Endothelial cell of umbilical vein (primary cell): Measurements from ENCODE around the gene MAST4. TPM values are rescaled to one million over a fixed set of nuclear protein-coding genes. Genes with fewer than 3 reads are reported as not detected.

Source experiments
- BruUV-seq: library from RNA; stranded (reverse); fragments of 400-500 nt; replicated peaks from 2 replicates; lab custom pipeline; 2021; lab: Mats Ljungman, UMichigan
- CTCF ChIA-PET: fragments of 300-600, 350-600 bp; sonication (Branson Sonifier 250); formaldehyde crosslinking; loops from one replicate; lab custom pipeline; 2021; ENCODE audit warnings: antibody characterized with exemption, inconsistent platforms; lab: Charles Lee
- POLR2A ChIA-PET: fragments of 300-600, 350-600 bp; sonication (Branson Sonifier 250); formaldehyde crosslinking; loops from one replicate; lab custom pipeline; 2021; ENCODE audit warnings: antibody characterized with exemption, inconsistent platforms; lab: Charles Lee
- DNase-seq: peaks from one replicate; pipeline ENCODE4 v3.0.0-alpha.2; 2011; ENCODE audit warnings: low read depth, low spot score
- FAIRE-seq: peaks from 2 replicates; lab custom pipeline; 2011; peaks lifted over from hg19 to GRCh38; lab: Jason Lieb, UNC
- H2AFZ ChIP-seq: 2 replicates; pipeline ENCODE4 v1.6.0; 2012; ENCODE audit warnings: low read depth, low read length, control low read depth, inconsistent platforms
- H3K27ac ChIP-seq: 2 replicates; pipeline ENCODE4 v1.5.1; 2011; ENCODE audit warnings: low read depth, mild to moderate bottlenecking, control low read depth, low read length, moderate library complexity; ENCODE audit not compliant: insufficient read depth
- H3K27me3 ChIP-seq, 2 experiments: 2 replicates each; pipeline versions ENCODE4 v1.6.0 to v1.6.1; 2011; ENCODE audit warnings: low read length in 2 of 2, mixed read lengths in 1 of 2; ENCODE audit not compliant: control insufficient read depth in 2 of 2, insufficient read depth in 2 of 2
- H3K36me3 ChIP-seq, 2 experiments: 2 replicates in 1 of 2; 3 replicates in 1 of 2; pipeline ENCODE4 v1.5.1; 2011; ENCODE audit warnings: low read length in 2 of 2, mild to moderate bottlenecking in 1 of 2, moderate library complexity in 1 of 2; ENCODE audit not compliant: control insufficient read depth in 2 of 2, insufficient read depth in 2 of 2; ENCODE audit errors: extremely low read depth in 1 of 2
- H3K4me1 ChIP-seq: 3 replicates; pipeline ENCODE4 v1.5.1; 2011; ENCODE audit warnings: mild to moderate bottlenecking, low read length; ENCODE audit not compliant: control insufficient read depth, insufficient read depth; ENCODE audit errors: extremely low read depth
- H3K4me2 ChIP-seq: 2 replicates; pipeline ENCODE4 v1.6.1; 2011; ENCODE audit warnings: low read length, control low read depth, mixed read lengths; ENCODE audit not compliant: insufficient read depth
- H3K4me3 ChIP-seq, 3 experiments: fragments of 200-600 bp in 1 of 3; sonication (generic), shearing (Covaris generic) in 1 of 3; replicated peaks in 1 of 3; 2 replicates each; pipeline ENCODE4 v1.5.1; 2011 to 2016; ENCODE audit warnings: control low read depth in 3 of 3, low read length in 3 of 3, mild to moderate bottlenecking in 2 of 3, inconsistent platforms in 1 of 3, low read depth in 1 of 3, moderate library complexity in 1 of 3; ENCODE audit not compliant: insufficient read depth in 1 of 3
- H3K79me2 ChIP-seq: 2 replicates; pipeline ENCODE4 v1.6.0; 2012; ENCODE audit warnings: low read length, inconsistent platforms; ENCODE audit not compliant: control insufficient read depth, insufficient read depth
- H3K9ac ChIP-seq: replicated peaks from 2 replicates; pipeline ENCODE3; 2011; ENCODE audit warnings: low read length, control low read depth; ENCODE audit not compliant: insufficient read depth; ENCODE audit errors: extremely low read depth
- H3K9me1 ChIP-seq: replicated peaks from 3 replicates; pipeline ENCODE4 v1.6.0; 2011; ENCODE audit warnings: mild to moderate bottlenecking, low read length; ENCODE audit not compliant: control insufficient read depth, insufficient read depth; ENCODE audit errors: extremely low read depth
- H3K9me3 ChIP-seq: replicated peaks from 2 replicates; pipeline ENCODE4 v1.5.1; 2012; ENCODE audit warnings: low read length, inconsistent platforms; ENCODE audit not compliant: control insufficient read depth, insufficient read depth
- H4K20me1 ChIP-seq: replicated peaks from 2 replicates; pipeline ENCODE3; 2011; ENCODE audit warnings: mild to moderate bottlenecking, low read length; ENCODE audit not compliant: control insufficient read depth, insufficient read depth; ENCODE audit errors: extremely low read depth
- EZH2 ChIP-seq: IDR thresholded peaks from 2 replicates; pipeline ENCODE4 v1.6.1; 2012; ENCODE audit warnings: borderline replicate concordance, low read depth, mild to moderate bottlenecking, moderate library complexity, low read length, inconsistent platforms; ENCODE audit not compliant: severe bottlenecking
- FOS ChIP-seq: IDR thresholded peaks from 2 replicates; pipeline ENCODE4 v1.6.1; 2011; ENCODE audit warnings: mild to moderate bottlenecking, low read length, moderate library complexity, borderline replicate concordance; ENCODE audit not compliant: insufficient read depth
- GATA2 ChIP-seq: IDR thresholded peaks from 2 replicates; pipeline ENCODE4 v1.7.0; 2011; ENCODE audit warnings: low read depth, mild to moderate bottlenecking, moderate library complexity, mixed read lengths, low read length; ENCODE audit not compliant: insufficient read length, insufficient read depth
- JUN ChIP-seq: IDR thresholded peaks from 2 replicates; pipeline ENCODE4 v1.6.1; 2011; ENCODE audit warnings: borderline replicate concordance, low read depth; ENCODE audit not compliant: insufficient read length, insufficient read depth
- MYC ChIP-seq: IDR thresholded peaks from one replicate; pipeline ENCODE4 v1.6.1; 2011; ENCODE audit warnings: mild to moderate bottlenecking, low read depth, low read length
- POLR2A ChIP-seq: IDR thresholded peaks from 2 replicates; pipeline ENCODE4 v1.6.1; 2012; ENCODE audit warnings: low read depth, mild to moderate bottlenecking, control low read depth, low read length
- POLR2AphosphoS5 ChIP-seq: IDR thresholded peaks from 2 replicates; pipeline ENCODE4 v1.6.1; 2012; ENCODE audit warnings: low read depth, mild to moderate bottlenecking, control low read depth, low read length, moderate library complexity; ENCODE audit not compliant: insufficient read depth
- dilution Hi-C: fragments of 300-500 bp; cut with MboI; formaldehyde crosslinking; loops from one replicate; pipeline ENCODE4 v1.15.0; 2019; ENCODE audit warnings: low sequenced_read_pairs; ENCODE audit not compliant: extremely low pct_ligation_motif_present
- intact Hi-C: fragments of 100-400 bp; cut with micrococcal nuclease; formaldehyde crosslinking; loops from one replicate; pipeline ENCODE4 v1.10.0; 2022
- polyA plus RNA-seq, 4 experiments: library from polyadenylated mRNA; depleted of rRNA in 3 of 4; stranded (reverse) in 3 of 4; unstranded in 1 of 4; fragments of >200 nt; gene quantifications; 2 replicates each; pipeline versions ENCODE4 v1.2.1 to v1.2.3, GENCODE V29; 2011 to 2012; ENCODE audit warnings: missing spikeins in 1 of 4
- total RNA-seq: library from RNA; stranded (reverse); gene quantifications from 2 replicates; pipeline ENCODE4 v1.2.3, GENCODE V29; 2021
- TF ChIP-seq, protein P1 (sequence below), 2 donors: IDR thresholded peaks; 1 replicate in 1 of 2; 2 replicates in 1 of 2; pipeline ENCODE4 v1.5.1; 2011; ENCODE audit warnings: low read length in 2 of 2, mild to moderate bottlenecking in 2 of 2, moderate library complexity in 2 of 2, control low read depth in 1 of 2, inconsistent platforms in 1 of 2, low read depth in 1 of 2; ENCODE audit not compliant: insufficient read depth in 1 of 2; ENCODE audit errors: extremely low read depth in 1 of 2
- TF ChIP-seq, protein P2 (sequence below): IDR thresholded peaks from 2 replicates; pipeline ENCODE4 v1.6.1; 2011; ENCODE audit not compliant: insufficient read depth, insufficient read length

MAST4 gene
- total and polyA plus RNA-seq, 2 donors (not counting 3 experiments of a cell fraction or from before 2014, with no cell fraction given) = 40.2 to 116 TPM

DNA sequence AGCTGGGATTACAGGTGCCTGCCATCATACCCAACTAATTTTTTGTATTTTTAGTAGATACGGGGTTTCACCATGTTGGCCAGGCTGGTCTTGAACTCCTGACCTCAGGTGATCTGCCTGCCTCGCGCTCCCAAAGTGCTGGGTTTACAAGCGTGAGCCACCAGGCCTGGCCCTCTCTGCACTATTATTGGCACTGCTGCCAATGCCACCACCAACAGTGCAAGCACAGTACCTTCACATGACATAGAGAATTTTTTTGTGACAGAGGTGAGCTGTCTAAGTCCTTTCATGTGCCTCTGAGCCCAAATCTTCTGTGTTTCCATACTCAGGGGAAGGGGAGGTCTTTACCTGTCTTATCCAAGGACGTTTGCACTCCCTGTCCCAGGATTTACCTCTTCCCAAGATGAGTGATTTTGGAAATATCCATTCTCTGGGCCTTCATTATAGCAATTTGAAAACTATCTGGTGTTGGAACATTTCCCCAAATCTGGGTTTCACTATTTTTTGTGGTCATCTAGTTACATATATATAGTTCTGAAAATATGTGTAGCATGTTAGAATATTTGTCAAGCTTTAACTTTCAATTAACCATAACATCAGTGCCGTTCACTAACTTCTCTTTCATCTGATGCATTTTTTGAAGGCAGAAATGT lies 605.8 kb downstream of the MAST4 start:
- Histone ChIP-seq H3K27ac (no peak overlapping the region), H3K4me3 (no peak overlapping the region), H3K79me2 (no peaks in the 10 kb centered on the region), H3K9me3 (no peaks in the 10 kb centered on the region), H3K27me3 (no peaks in the 10 kb centered on the region), H2AFZ (no peak overlapping the region), H3K36me3 (no peaks in the 10 kb centered on the region), H3K4me2 (no peak overlapping the region), H4K20me1 (no peaks in the 10 kb centered on the region), H3K9ac (no peak overlapping the region), H3K4me1 (peaks cover 3% of the 10 kb centered on the region), H3K9me1 (no peaks in the 10 kb centered on the region)
- ChIA-PET POLR2A (no interaction called here), CTCF (no interaction called here)
- TF ChIP-seq FOS (no peak), POLR2AphosphoS5 (no peak), MYC (no peak), EZH2 (no peak), POLR2A (no peak), JUN (no peak), GATA2 (no peak)
- TF ChIP-seq, protein P1, sequence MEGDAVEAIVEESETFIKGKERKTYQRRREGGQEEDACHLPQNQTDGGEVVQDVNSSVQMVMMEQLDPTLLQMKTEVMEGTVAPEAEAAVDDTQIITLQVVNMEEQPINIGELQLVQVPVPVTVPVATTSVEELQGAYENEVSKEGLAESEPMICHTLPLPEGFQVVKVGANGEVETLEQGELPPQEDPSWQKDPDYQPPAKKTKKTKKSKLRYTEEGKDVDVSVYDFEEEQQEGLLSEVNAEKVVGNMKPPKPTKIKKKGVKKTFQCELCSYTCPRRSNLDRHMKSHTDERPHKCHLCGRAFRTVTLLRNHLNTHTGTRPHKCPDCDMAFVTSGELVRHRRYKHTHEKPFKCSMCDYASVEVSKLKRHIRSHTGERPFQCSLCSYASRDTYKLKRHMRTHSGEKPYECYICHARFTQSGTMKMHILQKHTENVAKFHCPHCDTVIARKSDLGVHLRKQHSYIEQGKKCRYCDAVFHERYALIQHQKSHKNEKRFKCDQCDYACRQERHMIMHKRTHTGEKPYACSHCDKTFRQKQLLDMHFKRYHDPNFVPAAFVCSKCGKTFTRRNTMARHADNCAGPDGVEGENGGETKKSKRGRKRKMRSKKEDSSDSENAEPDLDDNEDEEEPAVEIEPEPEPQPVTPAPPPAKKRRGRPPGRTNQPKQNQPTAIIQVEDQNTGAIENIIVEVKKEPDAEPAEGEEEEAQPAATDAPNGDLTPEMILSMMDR (IDR thresholded peaks at IDR 0.05; ENCODE audit: extremely low read depth in 1 of 2, insufficient read depth in 1 of 2, low read depth in 1 of 2, low read length in 2 of 2) = no peak
- TF ChIP-seq, protein P2, sequence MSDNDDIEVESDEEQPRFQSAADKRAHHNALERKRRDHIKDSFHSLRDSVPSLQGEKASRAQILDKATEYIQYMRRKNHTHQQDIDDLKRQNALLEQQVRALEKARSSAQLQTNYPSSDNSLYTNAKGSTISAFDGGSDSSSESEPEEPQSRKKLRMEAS = no peak
- intact Hi-C loops (no loop called here), dilution Hi-C loops (no loop called here)
- BruUV-seq = no TSS peak
- FAIRE-seq = no peak
- DNase-seq = no peak
